ENCODE results near the gene COPS4. TPM values are rescaled to one million over a fixed set of nuclear protein-coding genes. Genes with fewer than 3 reads are reported as not detected.
"Not testable (repeated sequence)": the region's sequence is repeated elsewhere in the genome, so short reads cannot be mapped to it uniquely, and the experiment has no call there.

COPS4 gene
- total RNA-seq, 1 experiment from 2014 or later = 36.6 TPM

- ChIA-PET POLR2A (interaction anchor here (0.6 to 3.6 kb wide), 12 partner anchors 9 to 606 kb away, joined by 3 to 52 read pairs (median 4); partner anchors contain the start of genes COQ2, LIN54 and THAP9), CTCF (interaction anchor here (0.6 to 1.8 kb wide), 8 partner anchors 24 to 532 kb away, joined by 3 to 8 read pairs (median 3); no protein-coding TSS in a partner anchor)
- no TSS peak for BruUV-seq (replicated peaks)
- Mint-ChIP-seq H3K27me3 (ENCODE audit: insufficient read depth, unreplicated experiment) (no peaks in the 10 kb centered on the region), H3K36me3 (ENCODE audit: insufficient read depth, unreplicated experiment) (peaks cover 6% of the 10 kb centered on the region), H3K9me3 (ENCODE audit: unreplicated experiment) (no peaks in the 10 kb centered on the region), H3K4me1 (ENCODE audit: insufficient read depth, unreplicated experiment) (peaks cover 12% of the 10 kb centered on the region), H3K4me3 (ENCODE audit: unreplicated experiment) (peak overlapping the region; percentile 96), H3K27ac (ENCODE audit: low read depth, unreplicated experiment) (no peak overlapping the region)
- no peak for DNase-seq (ENCODE audit: unreplicated experiment)
- TF ChIP-seq CTCF (IDR thresholded peaks at IDR 0.05; ENCODE audit: unreplicated experiment) = no peak
- intact Hi-C loops (cut with micrococcal nuclease) = loop anchor here (10.0 kb wide), 1 partner anchor 662 kb away; the partner anchor contains the start of gene HNRNPD
Observed at GRCh38 chr4:83036991-83037665, 2.1 kb downstream of the COPS4 start.

- no peak for DNase-seq (ENCODE audit: unreplicated experiment)
- intact Hi-C loops (cut with micrococcal nuclease) = no loop called here
- BruUV-seq (replicated peaks) = no TSS peak
- no peaks in the 10 kb centered on the region for H3K9me3 Mint-ChIP-seq (ENCODE audit: unreplicated experiment)
- POLR2A ChIA-PET = interaction anchor here (1.0 to 2.8 kb wide), 3 partner anchors 28 to 150 kb away, joined by 3 to 13 read pairs (median 5); partner anchors contain the start of genes LIN54 and SEC31A
- no peak for TF ChIP-seq CTCF (IDR thresholded peaks at IDR 0.05; ENCODE audit: unreplicated experiment)
- H3K4me1 Mint-ChIP-seq (ENCODE audit: insufficient read depth, unreplicated experiment) = peaks cover 12% of the 10 kb centered on the region
- no peak overlapping the region for H3K4me3 Mint-ChIP-seq (ENCODE audit: unreplicated experiment)
- H3K27ac Mint-ChIP-seq (ENCODE audit: low read depth, unreplicated experiment) = no peak overlapping the region
- H3K27me3 Mint-ChIP-seq (ENCODE audit: insufficient read depth, unreplicated experiment) = no peaks in the 10 kb centered on the region
- H3K36me3 Mint-ChIP-seq (ENCODE audit: insufficient read depth, unreplicated experiment) = peaks cover 6% of the 10 kb centered on the region
- CTCF ChIA-PET = interaction anchor here (0.6 to 2.2 kb wide), 5 partner anchors 15 to 241 kb away, joined by 3 to 8 read pairs (median 4); no protein-coding TSS in a partner anchor
Observed at GRCh38 chr4:83040269-83040668, 5.3 kb downstream of the COPS4 start.

GRCh38 chr4:83043157-83043556, 8.2 kb downstream of the COPS4 start:
- H3K36me3 Mint-ChIP-seq (ENCODE audit: insufficient read depth, unreplicated experiment); H3K4me3 Mint-ChIP-seq (ENCODE audit: unreplicated experiment); DNase-seq (ENCODE audit: unreplicated experiment); H3K9me3 Mint-ChIP-seq (ENCODE audit: unreplicated experiment); BruUV-seq (replicated peaks); intact Hi-C loops (cut with micrococcal nuclease); H3K4me1 Mint-ChIP-seq (ENCODE audit: insufficient read depth, unreplicated experiment); H3K27me3 Mint-ChIP-seq (ENCODE audit: insufficient read depth, unreplicated experiment): not testable (repeated sequence)
- CTCF ChIA-PET = interaction anchor here (0.7 kb wide), 1 partner anchor 144 kb away, joined by 3 read pairs; no protein-coding TSS in a partner anchor
- H3K27ac Mint-ChIP-seq (ENCODE audit: low read depth, unreplicated experiment) = peak overlapping the region; percentile 42
- POLR2A ChIA-PET = interaction anchor here (0.6 to 3.0 kb wide), 4 partner anchors 8 to 238 kb away, joined by 3 to 20 read pairs (median 6); partner anchors contain the start of gene COPS4

GRCh38 chr4:83043801-83044407, 8.9 kb downstream of the COPS4 start:
- DNase-seq (ENCODE audit: unreplicated experiment) = peak; percentile 56
- no peak for TF ChIP-seq CTCF (IDR thresholded peaks at IDR 0.05; ENCODE audit: unreplicated experiment)
- peaks cover 7% of the 10 kb centered on the region for H3K36me3 Mint-ChIP-seq (ENCODE audit: insufficient read depth, unreplicated experiment)
- H3K4me3 Mint-ChIP-seq (ENCODE audit: unreplicated experiment) = no peak overlapping the region
- no peaks in the 10 kb centered on the region for H3K27me3 Mint-ChIP-seq (ENCODE audit: insufficient read depth, unreplicated experiment)
- intact Hi-C loops (cut with micrococcal nuclease) = no loop called here
- no peaks in the 10 kb centered on the region for H3K9me3 Mint-ChIP-seq (ENCODE audit: unreplicated experiment)
- H3K27ac Mint-ChIP-seq (ENCODE audit: low read depth, unreplicated experiment) = peak overlapping the region; percentile 31
- ChIA-PET CTCF (no interaction called here), POLR2A (interaction anchor here (0.7 to 3.0 kb wide), 4 partner anchors 9 to 224 kb away, joined by 3 to 20 read pairs (median 6); partner anchors contain the start of gene COPS4)
- H3K4me1 Mint-ChIP-seq (ENCODE audit: insufficient read depth, unreplicated experiment) = peaks cover 5% of the 10 kb centered on the region
- BruUV-seq (replicated peaks) = no TSS peak
